HepG2 (cell line): Measurements from ENCODE around the gene CXXC5. TPM values are rescaled to one million over a fixed set of nuclear protein-coding genes. Genes with fewer than 3 reads are reported as not detected.

Source experiments
- E2F1 ChIP-seq: sonication (generic); formaldehyde crosslinking; IDR thresholded peaks from 2 replicates; pipeline ENCODE4 v1.5.0; 2020; ENCODE audit warnings: missing genetic modification reagents
- HNF4A ChIP-seq: sonication (generic); formaldehyde crosslinking; IDR thresholded peaks from 2 replicates; pipeline ENCODE4 v1.4.0; 2020; ENCODE audit warnings: missing genetic modification reagents
- MLXIP ChIP-seq: sonication (generic); formaldehyde crosslinking; IDR thresholded peaks from 2 replicates; pipeline ENCODE4 v1.9.0; 2021; ENCODE audit warnings: missing genetic modification reagents, borderline replicate concordance
- NFE2 ChIP-seq: sonication (generic); formaldehyde crosslinking; IDR thresholded peaks from 2 replicates; pipeline ENCODE4 v1.4.0; 2020; ENCODE audit warnings: missing genetic modification reagents
- RFX3 ChIP-seq: IDR thresholded peaks from 2 replicates; pipeline ENCODE4 v1.6.1; 2016; ENCODE audit warnings: missing biosample characterization, missing genetic modification reagents
- RNF2 ChIP-seq: fragments of 450-650 bp; conservative IDR thresholded peaks from 2 replicates; pipeline ENCODE4 v1.6.1; 2016; ENCODE audit warnings: low read depth
- SALL2 ChIP-seq: sonication (generic); formaldehyde crosslinking; IDR thresholded peaks from 2 replicates; pipeline ENCODE4 v1.8.1; 2023; ENCODE audit warnings: mild to moderate bottlenecking, missing genetic modification reagents, inconsistent platforms
- SAP130 ChIP-seq: IDR thresholded peaks from 2 replicates; pipeline ENCODE4 v1.6.1; 2016; ENCODE audit warnings: low read depth
- SOX5 ChIP-seq: IDR thresholded peaks from 2 replicates; pipeline ENCODE4 v1.6.1; 2016; ENCODE audit warnings: borderline replicate concordance
- STAG1 ChIP-seq: sonication (generic); formaldehyde crosslinking; IDR thresholded peaks from 2 replicates; pipeline ENCODE4 v1.4.0; 2020; ENCODE audit warnings: missing genetic modification reagents
- TCF7 ChIP-seq: sonication (generic); IDR thresholded peaks from 2 replicates; pipeline ENCODE4 v1.6.1; 2016; ENCODE audit warnings: antibody characterized with exemption, low read depth
- UBTF ChIP-seq: sonication (generic); formaldehyde crosslinking; IDR thresholded peaks from 2 replicates; pipeline ENCODE4 v1.4.0; 2020; ENCODE audit warnings: mild to moderate bottlenecking, missing genetic modification reagents
- XBP1 ChIP-seq: sonication (generic); formaldehyde crosslinking; IDR thresholded peaks from 2 replicates; pipeline ENCODE4 v1.5.0; 2020; ENCODE audit warnings: missing genetic modification reagents
- ZFY ChIP-seq: sonication (generic); formaldehyde crosslinking; IDR thresholded peaks from 2 replicates; pipeline ENCODE4 v1.4.0; 2020; ENCODE audit warnings: missing genetic modification reagents
- ZNF24 ChIP-seq: fragments of 450-650 bp; IDR thresholded peaks from 2 replicates; pipeline ENCODE4 v1.6.1; 2017; ENCODE audit warnings: antibody characterized with exemption, mild to moderate bottlenecking
- ZNF432 ChIP-seq: sonication (generic); formaldehyde crosslinking; IDR thresholded peaks from 2 replicates; pipeline ENCODE4 v1.5.0; 2020; ENCODE audit warnings: missing genetic modification reagents, mild to moderate bottlenecking, borderline replicate concordance
- ZNF546 ChIP-seq: sonication (generic); formaldehyde crosslinking; conservative IDR thresholded peaks from 2 replicates; pipeline ENCODE4 v1.8.1; 2023; ENCODE audit warnings: mild to moderate bottlenecking, missing genetic modification reagents
- ZNF556 ChIP-seq: sonication (generic); formaldehyde crosslinking; IDR thresholded peaks from 2 replicates; pipeline ENCODE4 v1.4.0; 2020; ENCODE audit warnings: mild to moderate bottlenecking, missing genetic modification reagents, borderline replicate concordance
- ZNF746 ChIP-seq: sonication (generic); formaldehyde crosslinking; IDR thresholded peaks from 2 replicates; pipeline ENCODE4 v1.8.0; 2022; ENCODE audit warnings: mild to moderate bottlenecking, missing genetic modification reagents
- ZNF816 ChIP-seq: sonication (generic); formaldehyde crosslinking; IDR thresholded peaks from 2 replicates; pipeline ENCODE4 v1.8.0; 2022; ENCODE audit warnings: missing genetic modification reagents, mild to moderate bottlenecking, borderline replicate concordance
- polyA plus RNA-seq, 8 experiments: library from polyadenylated mRNA; depleted of rRNA in 3 of 8; stranded (reverse) in 7 of 8; unstranded in 1 of 8; fragments of >200 nt; fragmentation: Illumina TruSeq in 4 of 8; extraction: Trizol in 4 of 8; gene quantifications; 2 replicates each; pipeline versions ENCODE4 v1.2.1 to v1.2.3, GENCODE V29; 2011 to 2016; ENCODE audit warnings: low read depth in 4 of 8, missing spikeins in 1 of 8, mixed read lengths in 1 of 8; ENCODE audit not compliant: insufficient read depth in 1 of 8
- total RNA-seq, 5 experiments: library from RNA; depleted of rRNA; stranded (reverse); fragments of >200 nt; fragmentation: Illumina TruSeq; extraction: Trizol; gene quantifications; 2 replicates each; pipeline ENCODE4 v1.2.3, GENCODE V29; 2016; ENCODE audit warnings: low read depth in 1 of 5
- TF ChIP-seq, protein P1 (sequence below): sonication (generic); formaldehyde crosslinking; IDR thresholded peaks from 2 replicates; pipeline ENCODE4 v1.5.1; 2020; ENCODE audit warnings: missing genetic modification reagents, mild to moderate bottlenecking, borderline replicate concordance
- TF ChIP-seq, protein P2 (sequence below): sonication (generic); formaldehyde crosslinking; IDR thresholded peaks from 2 replicates; pipeline ENCODE4 v1.4.0; 2020; ENCODE audit warnings: missing genetic modification reagents

The CXXC5 gene
- total and polyA plus RNA-seq, 2 of the 13 experiments (the other 11 are each of a cell fraction or from before 2014, with no cell fraction given), result 32.3 to 33.0 TPM

- TF ChIP-seq E2F1 (CRISPR knock-in tag) (no peak), RNF2 (no peak), RFX3 (CRISPR knock-in tag) (no peak), ZNF432 (CRISPR knock-in tag) (no peak), ZNF816 (CRISPR knock-in tag) (no peak), STAG1 (CRISPR knock-in tag) (no peak), SALL2 (CRISPR knock-in tag) (0 out of 2 replicates have a peak, but pooled peaks have one; percentile 32), MLXIP (no peak), ZNF556 (no peak), ZNF546 (no peak), TCF7 (no peak), SOX5 (CRISPR knock-in tag) (no peak), ZFY (CRISPR knock-in tag) (peak; percentile 27), ZNF746 (CRISPR knock-in tag) (peak; percentile 60; the same call in 1 of the 2 replicates), XBP1 (CRISPR knock-in tag) (no peak), UBTF (peak; percentile 44; the same call in 1 of the 2 replicates), ZNF24 (no peak), HNF4A (CRISPR knock-in tag) (peak; percentile 10; the same call in 1 of the 2 replicates), SAP130 (CRISPR knock-in tag) (peak; percentile 69; the same call in 1 of the 2 replicates), NFE2 (CRISPR knock-in tag) (no peak)
- TF ChIP-seq, protein P1, sequence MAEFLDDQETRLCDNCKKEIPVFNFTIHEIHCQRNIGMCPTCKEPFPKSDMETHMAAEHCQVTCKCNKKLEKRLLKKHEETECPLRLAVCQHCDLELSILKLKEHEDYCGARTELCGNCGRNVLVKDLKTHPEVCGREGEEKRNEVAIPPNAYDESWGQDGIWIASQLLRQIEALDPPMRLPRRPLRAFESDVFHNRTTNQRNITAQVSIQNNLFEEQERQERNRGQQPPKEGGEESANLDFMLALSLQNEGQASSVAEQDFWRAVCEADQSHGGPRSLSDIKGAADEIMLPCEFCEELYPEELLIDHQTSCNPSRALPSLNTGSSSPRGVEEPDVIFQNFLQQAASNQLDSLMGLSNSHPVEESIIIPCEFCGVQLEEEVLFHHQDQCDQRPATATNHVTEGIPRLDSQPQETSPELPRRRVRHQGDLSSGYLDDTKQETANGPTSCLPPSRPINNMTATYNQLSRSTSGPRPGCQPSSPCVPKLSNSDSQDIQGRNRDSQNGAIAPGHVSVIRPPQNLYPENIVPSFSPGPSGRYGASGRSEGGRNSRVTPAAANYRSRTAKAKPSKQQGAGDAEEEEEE (CRISPR knock-in tag), result no peak
- TF ChIP-seq, protein P2, sequence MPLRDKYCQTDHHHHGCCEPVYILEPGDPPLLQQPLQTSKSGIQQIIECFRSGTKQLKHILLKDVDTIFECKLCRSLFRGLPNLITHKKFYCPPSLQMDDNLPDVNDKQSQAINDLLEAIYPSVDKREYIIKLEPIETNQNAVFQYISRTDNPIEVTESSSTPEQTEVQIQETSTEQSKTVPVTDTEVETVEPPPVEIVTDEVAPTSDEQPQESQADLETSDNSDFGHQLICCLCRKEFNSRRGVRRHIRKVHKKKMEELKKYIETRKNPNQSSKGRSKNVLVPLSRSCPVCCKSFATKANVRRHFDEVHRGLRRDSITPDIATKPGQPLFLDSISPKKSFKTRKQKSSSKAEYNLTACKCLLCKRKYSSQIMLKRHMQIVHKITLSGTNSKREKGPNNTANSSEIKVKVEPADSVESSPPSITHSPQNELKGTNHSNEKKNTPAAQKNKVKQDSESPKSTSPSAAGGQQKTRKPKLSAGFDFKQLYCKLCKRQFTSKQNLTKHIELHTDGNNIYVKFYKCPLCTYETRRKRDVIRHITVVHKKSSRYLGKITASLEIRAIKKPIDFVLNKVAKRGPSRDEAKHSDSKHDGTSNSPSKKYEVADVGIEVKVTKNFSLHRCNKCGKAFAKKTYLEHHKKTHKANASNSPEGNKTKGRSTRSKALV (CRISPR knock-in tag), result no peak
These were observed 7.7 kb downstream of the CXXC5 start (continued) for GRCh38 chr5:139655727-139656271.
